Germinal center (tissue), 1 donor: Measurements from ENCODE around the gene CX3CR1.
A peak's percentile ranks its signal among the peaks of the same experiment; 100 is the strongest.
"Not testable (repeated sequence)": the region's sequence is repeated elsewhere in the genome, so short reads cannot be mapped to it uniquely, and the experiment has no call there.

Experiments used
- DNase-seq: peaks from one replicate; pipeline ENCODE4 v3.0.0; 2012; ENCODE audit warnings: mixed read lengths, low spot score

The CX3CR1 gene

DNA sequence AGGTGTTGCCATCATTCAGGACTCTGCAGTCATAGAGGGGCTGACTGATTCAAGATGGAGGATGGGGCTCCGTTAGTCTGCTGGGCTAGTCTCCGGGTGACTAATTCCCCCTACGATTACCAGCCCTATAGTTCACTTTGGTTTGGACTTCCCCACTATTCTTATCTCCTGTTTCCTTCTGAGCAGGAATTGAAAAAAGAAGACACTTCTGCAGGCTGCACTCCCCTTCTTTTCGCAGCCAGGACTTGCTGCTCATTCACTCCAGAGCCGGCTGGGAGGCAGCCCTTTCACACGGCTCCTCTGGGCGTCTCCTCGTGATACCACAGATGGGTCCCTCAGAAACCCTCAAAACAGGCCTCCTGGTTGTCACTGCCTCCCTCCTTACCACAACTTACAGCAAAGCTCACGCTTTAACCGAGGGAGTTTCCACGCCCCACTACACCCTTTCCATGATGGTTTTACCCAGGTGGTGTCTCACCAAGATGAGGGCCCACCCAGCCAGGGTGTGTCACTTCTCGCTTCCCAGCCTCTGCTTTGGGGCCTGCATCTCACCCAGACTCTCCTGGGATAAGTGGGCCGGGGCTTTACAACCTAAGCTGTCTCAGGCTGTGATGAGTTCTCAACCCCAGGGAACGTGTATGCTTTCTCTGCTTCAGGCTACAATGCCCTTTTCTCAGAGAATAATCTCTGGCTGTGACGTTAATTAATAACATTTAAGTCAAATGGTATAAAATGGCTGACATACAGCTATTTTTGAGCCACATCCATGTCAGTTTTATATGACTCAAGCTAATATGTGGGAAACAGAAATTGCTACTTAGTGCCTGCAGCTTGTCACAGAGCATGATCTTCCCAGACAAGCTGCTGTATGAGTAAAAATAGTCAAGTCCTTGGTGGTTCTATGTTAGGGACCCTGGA, 11.9 kb downstream of the CX3CR1 start:
- no peak for DNase-seq

DNA sequence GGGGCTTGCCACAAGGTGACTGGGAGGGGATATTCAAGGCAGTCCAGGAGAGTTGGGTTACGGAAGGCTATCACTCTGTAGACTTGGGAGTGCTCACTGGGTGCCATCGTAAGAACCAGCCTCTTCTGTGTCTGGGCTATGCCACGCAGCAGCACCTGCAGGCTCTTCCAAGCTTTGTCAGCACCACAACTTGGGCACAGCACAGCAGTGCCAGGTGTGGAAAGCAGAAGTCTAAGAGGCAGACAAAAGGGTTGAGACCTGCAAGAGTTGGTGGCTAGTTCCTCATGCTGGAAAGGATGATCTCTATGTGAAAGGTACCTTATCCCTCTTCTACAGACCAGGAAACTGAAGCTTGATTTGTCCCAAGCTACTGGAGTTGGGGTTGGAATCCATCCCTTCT, 15.8 kb downstream of the CX3CR1 start:
- DNase-seq: peak; percentile 68

DNA sequence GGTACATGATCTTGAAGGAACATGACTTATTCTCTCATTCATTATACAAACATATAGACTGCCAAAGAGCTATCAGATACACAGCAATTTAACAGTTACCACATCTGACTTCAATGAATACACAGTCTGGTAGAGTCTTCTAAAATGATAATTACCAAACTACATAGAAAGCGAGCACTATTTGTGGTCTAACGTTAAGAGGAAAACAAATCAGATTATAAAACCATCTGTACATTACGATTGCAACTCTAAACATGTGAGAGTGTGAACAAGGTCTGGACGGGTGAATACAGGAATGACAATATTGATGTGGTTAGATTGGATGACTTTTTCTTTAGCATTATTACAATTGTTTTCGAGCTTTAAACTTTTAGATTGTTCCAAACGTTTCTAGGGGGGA, 16.3 kb downstream of the CX3CR1 start:
- no peak for DNase-seq

DNA sequence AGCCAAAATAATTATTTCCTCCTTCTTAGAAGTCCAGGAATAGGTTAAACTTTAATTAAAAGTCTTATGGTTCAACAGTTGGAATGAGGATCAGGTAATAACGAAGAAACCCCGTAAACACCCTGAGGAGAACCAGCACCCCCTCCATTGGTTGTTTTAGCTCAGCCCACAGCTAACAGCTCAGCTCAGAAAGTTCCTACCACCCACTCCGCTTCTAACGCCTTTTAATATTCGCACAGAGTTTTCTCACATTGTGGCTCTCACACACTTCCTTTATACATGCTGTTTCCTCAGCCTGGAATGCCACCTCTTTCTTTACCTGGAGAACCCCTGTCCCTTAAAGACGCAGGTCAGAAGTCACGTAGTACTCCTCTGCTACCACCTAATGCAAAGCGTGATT, 17.0 kb downstream of the CX3CR1 start:
- DNase-seq: no peak

DNA sequence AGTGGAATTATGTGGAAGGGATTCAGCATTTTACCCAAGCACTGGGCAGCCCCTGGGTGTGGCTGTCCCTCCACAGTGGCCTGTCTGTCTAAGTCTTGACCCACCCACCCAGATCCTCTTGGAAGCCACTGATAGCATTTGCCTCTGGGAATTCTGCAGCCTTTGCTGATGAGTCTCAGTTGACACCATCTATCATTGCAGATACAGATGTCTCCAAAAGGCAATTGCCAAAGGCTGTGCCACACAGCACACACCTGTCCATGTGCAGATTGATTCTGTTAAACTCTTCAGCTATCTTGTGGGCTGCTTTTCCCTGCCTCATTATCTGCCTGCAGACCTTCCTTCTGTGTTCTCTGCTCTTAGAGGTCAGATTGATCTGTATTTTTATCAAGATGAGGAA, 18.1 kb downstream of the CX3CR1 start:
- DNase-seq: no peak

DNA sequence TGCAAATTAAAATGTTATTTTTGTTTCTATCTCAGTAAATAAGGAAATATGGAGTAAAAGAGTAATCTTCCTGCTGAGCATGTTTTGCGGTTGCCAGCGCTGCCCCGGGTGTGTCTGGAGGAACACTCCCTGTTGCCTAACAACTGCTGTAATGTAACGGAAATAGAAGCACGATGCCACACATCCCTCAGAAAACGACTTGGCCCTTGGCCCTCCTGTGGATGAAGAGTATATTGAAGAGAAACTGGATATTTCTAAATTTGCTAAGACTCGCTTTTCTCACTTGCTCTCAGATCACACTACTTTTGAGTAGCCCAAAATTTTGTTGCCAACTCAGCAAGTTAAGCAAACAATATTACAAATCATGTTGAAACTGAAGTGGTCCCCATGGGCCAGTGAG, 18.9 kb downstream of the CX3CR1 start:
- peak; percentile 81 for DNase-seq

DNA sequence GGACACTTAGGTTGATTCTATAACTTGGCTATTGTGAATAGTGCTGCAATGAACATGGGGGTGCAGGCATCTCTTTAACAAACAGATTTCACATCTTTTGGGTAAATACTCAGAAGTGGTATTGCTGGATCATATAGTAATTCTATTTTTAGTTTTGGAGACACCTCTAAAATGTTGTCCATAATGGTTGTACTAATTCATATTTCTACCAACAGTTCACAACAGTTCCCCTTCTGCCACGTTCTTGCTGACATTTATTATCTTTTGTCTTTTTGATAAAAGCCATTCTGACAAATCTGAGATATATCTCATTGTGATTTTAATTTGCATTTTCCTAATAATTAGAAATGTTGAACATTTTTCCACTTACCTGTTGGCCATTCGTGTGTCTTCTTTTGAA, 19.5 kb downstream of the CX3CR1 start:
- no peak for DNase-seq

DNA sequence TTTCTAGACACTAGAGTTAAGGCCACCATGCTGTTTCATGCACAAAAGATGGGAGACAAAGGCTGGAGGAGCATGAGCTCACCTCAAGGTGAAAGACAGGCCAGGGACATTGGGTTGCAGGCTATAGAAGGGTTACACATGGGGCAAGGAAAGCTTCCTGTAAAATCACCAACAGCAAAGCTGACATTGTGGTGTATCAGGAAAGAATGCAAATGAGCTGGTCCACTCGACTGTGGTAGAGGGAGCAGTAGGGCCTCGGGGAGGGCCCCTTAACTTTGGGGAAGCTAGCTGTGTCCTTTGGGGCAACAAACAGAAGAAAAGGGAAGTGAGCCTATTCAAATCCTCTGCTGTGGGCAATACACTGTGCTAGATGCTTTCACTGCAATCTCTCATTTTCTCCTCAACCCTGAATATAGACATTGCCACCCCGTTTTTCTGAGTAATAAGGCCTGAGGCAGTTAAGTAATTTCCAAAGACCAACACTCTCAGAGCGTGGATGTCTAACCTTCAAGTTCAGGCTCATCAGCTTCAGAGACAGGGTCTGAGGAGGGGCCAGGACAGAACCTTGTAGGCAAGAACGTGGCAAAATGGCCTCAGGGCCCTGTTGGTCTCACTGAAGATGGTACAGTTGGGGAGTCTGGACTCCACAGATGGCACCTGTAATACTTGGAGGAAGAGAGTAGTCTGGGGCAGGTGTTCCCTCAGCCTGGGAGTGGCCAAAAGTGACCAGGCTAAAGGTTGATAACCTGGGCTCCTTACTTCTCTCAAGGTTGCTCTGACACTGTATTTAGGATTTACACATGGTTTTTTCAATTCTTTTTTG, 24.1 kb downstream of the CX3CR1 start:
- peak; percentile 86 for DNase-seq

DNA sequence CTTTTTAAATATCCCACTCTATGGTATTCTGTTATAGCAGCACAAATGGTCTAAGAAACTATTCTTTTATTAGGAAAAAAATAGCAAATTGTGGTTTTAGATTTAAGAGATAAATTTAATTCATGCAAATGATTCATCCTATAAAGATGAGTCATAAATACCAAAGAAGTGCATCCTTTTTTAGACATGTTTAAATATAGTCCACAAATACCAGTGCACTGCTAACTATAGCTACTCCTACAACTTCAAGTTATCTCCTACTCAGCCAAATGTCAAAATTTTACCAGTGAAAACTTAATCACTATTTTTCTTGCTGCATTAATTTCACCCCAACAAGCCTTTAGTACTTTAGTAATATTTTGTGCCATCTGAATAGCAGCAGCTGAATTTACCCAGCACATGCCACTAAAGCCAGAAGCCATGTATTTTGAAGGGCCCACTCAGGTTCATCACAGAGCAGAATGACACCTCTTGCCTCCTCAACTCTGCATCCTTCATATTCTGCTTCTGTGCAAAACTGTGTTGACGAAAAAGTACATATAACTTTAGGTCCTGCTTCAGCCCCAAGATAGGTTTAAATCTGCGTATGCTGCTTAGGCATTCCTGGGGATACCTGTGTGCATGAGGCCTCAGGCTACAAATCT, 24.9 kb downstream of the CX3CR1 start:
- peak; percentile 38 for DNase-seq

DNA sequence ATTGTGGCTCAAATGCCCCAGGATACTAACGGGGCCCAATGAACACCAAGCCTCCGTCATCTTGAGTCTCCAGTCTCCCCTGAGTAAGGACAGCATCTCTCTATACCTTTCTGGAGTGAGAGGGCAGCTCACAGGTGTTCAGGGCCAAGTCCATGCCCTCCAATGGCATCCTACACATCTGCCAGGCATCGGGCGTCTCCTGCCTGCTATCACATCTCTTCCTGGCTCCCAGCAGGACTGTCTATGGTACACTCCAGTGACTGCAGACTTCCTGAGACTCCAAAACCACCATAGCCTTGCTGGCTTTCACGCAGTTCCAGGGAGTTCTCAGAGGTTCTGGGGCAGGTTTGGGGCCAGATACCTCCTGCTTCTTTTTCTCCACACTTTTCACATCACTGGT, 28.3 kb downstream of the CX3CR1 start:
- no peak for DNase-seq

DNA sequence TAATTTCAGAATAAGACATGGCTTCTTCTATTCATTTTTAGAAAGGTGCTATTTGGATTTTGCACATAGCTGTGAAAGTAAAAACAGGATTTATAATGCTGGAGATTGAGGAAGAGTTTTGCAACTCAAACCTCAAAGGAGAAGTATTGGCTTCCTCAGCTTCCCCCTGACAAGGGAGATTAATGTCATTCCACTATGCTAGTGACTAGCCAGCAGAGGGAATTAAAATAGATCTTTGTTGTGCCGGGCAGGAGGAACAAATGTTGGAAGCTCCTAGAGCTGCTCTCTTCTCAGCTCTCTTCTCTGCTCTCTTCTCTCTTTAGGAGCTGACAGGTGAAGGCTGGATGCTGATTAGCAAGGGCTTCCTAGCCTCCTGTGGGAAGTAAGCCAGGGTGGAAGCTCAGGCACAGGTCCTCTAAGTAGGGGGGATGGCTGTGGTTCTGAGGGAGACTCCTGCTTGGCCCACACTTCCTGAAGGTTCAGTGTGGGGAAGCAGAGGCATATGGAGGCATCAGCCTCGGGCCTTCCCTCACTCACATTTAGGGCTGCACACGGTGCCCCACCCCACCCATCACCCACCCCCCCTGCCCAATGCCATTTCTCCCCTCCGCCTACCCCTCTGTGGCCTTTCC, 29.6 kb downstream of the CX3CR1 start:
- DNase-seq: no peak

DNA sequence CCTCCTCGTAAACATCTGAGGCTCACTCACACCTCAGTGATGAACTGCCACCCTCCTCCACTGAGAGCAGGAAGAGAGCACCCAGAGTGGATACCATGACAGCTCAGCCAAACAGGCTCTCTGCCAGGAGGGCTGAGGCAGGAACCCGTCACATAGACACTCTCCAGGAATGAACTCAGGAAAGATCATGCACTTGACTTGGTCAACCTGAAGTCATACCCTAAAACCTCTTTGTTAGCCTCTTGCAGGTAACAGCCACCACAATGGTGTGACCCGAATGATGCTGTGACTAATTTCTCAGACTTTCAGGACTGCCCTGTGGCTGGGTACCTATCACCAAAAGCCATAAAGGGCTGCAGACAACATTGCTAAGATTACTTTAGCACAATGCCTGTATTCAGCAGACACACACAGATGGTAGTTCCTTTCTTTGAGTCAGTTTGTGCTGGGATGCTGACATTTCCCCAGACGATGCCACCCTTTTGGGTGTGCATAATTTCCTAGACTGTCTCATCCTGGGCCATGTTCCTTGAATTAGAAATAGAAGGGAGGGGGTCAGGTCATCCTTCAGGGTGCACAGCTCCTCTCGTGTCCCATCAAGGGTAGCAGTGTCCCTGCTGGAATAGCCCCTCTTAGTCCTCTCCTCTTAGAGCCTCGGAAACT, 30.3 kb downstream of the CX3CR1 start:
- no peak for DNase-seq

DNA sequence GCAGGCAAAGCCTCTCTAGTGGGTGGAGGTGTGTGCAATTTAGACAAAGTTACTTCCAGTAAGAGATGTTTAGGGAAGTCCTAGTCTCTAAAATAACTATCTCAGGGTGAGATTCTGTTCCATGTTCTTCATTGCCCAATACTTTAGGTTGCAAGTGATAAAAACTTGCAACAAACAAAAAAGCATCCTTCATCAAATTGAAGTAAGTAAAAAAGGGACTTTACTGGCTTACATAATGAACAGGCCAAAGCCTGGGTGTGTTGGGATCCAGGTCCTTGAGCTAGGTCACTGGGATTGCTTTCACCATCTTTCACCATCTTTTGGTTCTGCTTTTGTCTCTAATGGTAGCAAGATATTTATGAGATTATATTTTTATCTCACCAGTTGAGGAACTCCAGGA, 38.3 kb downstream of the CX3CR1 start:
- DNase-seq: no peak

DNA sequence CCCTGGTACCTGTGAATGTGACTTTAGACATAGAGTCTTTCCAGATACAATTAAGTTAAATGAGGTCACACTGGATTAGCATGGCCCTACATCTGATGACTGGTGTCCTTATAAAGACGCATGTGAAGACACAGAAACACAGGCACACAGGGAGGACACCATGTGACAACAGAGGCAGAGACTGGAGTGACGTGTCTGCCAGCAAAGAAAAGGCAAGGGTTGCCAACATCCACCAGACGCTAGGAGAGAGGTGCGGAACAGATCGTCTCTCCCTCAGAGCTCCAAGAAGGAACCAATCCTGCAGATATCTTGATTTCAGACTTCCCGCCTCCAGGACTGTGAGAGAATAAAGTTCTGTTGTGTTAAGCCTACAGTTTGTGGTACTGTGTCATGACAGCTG, 42.8 kb downstream of the CX3CR1 start:
- no peak for DNase-seq

DNA sequence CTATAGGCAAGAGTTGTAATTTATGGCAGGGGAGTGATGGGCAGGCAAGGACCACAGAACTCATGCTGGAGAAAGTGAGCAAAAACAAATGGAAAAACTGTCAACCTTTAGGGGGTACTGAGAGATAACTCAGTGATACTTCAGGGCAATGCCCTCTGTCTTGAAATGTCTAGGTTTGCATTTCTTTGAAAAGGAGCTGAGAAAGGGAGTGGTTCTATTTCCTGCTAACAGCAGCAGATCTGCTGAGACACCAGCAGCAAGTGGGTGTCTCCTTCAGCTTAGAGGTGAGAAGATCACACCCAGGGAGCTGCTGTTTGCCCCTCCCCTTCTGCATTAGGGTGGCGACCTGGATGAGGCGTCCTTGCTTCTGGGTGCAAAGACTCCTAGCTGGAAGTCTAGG, 45.2 kb downstream of the CX3CR1 start:
- no peak for DNase-seq

DNA sequence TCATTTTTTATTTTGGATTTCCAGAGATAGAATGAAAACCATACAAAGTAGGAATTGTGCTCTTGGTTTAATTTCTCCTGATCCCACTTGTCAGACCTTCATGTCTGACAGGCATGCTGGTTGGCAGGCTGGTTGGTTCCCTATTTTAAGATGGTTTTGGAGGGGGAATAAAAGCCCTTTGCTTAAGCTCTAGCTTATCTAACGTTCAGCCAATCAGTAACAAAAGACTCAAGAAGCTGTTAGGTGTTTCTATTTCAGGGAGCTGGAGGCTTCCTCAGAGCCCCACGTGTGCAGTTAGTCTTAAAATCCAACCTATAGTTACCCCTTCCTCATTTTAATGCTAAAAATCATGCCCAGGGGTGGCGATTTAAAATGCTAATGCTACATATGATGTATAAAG, 47.0 kb downstream of the CX3CR1 start:
- DNase-seq: no peak

DNA sequence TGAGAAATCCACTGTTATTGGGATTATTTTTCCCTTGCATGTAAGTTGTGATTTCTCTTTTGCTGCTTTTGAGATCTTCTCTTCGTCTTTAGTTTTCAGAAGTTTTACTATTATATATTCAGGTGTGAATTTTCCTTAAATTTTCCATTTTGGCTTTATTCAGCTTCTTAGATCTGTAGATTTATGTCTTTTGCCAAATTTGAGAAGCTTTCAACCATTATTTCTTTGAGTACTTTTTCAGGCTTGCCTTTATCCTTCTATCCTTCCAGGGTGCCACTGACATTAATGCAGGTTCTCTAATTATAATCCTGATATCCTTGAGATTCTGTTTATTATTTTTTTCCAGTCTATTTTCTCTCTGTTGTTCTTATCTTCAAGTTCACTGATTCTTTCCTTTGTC, 49.4 kb downstream of the CX3CR1 start:
- no peak for DNase-seq

DNA sequence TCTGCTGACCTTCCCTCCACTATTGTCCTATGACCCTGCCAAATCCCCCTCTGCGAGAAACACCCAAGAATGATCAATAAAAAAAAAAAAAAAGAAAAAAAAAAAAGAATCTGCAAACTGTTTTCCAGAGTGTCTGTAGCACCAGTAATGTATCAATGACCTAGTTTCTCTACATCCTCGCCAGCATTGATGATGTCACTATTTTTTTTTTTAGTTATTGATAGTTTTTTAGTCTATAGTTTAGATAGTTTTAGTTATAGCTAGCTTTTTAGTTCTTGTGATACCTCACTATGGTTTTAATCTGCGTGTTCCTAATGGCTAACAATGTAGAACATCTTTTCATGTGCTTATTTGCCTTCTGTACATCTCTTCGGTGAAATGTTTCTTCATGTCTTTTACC, 51.3 kb downstream of the CX3CR1 start:
- no peak for DNase-seq

DNA sequence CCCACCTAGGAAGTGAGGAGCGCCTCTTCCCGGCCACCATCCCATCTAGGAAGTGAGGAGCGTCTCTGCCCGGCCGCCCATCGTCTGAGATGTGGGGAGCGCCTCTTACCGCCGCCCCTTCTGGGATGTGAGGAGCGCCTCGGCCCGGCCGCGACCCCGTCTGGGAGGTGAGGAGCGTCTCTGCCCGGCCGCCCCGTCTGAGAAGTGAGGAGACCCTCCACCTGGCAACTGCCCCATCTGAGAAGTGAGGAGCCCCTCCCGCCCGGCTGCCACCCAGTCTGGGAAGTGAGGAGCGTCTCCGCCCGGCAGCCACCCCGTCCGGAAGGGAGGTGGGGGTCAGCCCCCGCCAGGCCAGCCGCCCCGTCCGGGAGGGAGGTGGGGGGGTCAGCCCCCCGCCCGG, 52.2 kb downstream of the CX3CR1 start:
- not testable (repeated sequence) for DNase-seq

DNA sequence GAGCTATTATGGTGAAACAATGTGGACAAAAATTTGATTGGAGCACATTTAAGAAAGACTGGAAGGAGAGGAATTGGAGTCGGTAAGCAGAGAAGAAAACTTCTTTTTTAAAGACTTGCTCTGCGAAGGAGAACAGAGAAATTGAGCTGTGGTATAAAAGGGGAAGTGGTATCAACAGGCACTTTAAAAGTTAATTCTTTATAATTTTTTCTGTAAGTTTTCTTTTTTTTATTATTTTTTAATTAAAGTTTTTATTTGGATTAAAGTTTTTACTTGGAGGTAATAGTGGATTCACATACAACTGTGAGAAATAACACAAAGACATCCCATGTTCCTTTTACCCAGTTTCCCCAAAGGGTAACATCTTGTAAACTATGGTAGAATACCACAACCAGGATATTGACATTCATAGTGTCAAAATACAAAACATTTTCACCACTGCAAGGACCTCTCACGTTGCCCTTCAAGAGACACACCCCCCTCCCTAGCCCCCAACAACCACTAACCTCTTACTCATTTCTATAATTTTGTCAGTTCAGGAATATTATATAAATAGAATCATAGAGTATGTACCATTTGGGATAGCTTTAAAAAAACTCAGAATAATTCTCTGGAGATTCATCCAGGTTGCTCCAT, 53.6 kb downstream of the CX3CR1 start:
- DNase-seq: no peak

DNA sequence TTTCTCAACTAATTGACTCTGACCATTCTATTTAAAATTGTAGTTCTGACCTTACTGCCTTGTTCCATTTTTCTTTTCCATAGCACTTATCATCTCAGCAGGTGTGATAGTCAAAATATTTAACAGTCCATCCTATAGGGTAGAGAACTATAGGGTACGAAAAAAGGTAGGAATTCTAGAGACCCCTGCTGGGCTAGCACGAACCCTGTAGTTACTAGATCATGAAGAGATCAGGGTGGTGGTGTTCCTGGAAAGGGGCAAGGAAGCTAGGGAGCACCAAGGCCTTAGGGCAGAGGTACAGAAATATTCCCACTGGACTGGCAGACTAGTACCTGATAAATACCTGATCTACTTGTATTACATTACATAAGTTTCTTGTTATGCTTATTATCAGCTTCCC, 55.5 kb downstream of the CX3CR1 start:
- no peak for DNase-seq
